Activated naive CD4-positive, alpha-beta T cell treated with Interleukin-2 at 50 U/mL for 16 hours (primary cell): ENCODE measurements around the gene PARVA.

ENCODE experiments used
- DNase-seq: peaks from one replicate; pipeline ENCODE4 v3.0.0-alpha.2; 2020

PARVA gene

GRCh38 chr11:12377824-12378593, 638 bp downstream of the PARVA start:
- no peak for DNase-seq

DNA sequence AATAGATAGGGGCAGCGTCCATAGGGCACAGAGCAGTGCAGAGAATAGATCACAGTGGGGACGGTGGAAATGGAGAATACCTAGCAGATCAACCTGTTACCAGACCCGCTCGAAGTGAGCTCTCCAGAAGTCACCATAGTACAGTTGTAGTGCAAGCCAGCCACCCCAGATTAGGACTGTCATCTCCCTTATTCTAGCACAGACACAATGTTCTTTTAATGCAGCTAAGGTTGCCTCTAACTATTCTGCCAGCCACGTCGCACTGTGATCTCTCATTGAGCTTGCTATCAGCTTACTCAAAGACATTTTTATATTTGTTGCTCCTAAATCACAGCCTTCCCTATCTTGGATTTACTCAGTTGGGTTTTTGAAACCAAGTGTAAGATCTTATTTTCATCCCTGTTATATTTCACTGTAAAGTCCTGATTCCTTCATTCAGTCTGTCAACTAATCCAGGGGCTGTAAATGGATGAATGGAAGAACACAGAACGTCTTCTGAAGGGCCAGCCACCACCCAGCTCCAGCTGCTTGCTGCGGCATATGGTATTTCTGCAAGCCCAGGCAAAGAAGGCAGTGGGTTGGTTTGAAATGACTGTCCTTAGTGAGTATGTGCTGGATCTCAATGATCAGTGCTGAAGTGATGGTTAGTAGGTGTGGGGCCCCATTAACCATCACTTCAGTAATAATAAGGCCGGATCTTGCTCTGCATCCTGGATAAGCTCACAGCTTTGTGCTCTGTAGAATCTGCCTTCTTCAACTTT, 3.4 kb downstream of the PARVA start:
- DNase-seq: no peak

- DNase-seq: no peak
These were observed 4.5 kb downstream of the PARVA start for GRCh38 chr11:12381875-12382274.

- no peak for DNase-seq
These were observed 5.1 kb downstream of the PARVA start for GRCh38 chr11:12382451-12382850.

GRCh38 chr11:12386309-12386708, 8.9 kb downstream of the PARVA start:
- no peak for DNase-seq

- DNase-seq: no peak
These were observed 9.4 kb downstream of the PARVA start for GRCh38 chr11:12386745-12387144.

- DNase-seq: no peak
These were observed 10.8 kb downstream of the PARVA start for GRCh38 chr11:12388173-12388572.

DNA sequence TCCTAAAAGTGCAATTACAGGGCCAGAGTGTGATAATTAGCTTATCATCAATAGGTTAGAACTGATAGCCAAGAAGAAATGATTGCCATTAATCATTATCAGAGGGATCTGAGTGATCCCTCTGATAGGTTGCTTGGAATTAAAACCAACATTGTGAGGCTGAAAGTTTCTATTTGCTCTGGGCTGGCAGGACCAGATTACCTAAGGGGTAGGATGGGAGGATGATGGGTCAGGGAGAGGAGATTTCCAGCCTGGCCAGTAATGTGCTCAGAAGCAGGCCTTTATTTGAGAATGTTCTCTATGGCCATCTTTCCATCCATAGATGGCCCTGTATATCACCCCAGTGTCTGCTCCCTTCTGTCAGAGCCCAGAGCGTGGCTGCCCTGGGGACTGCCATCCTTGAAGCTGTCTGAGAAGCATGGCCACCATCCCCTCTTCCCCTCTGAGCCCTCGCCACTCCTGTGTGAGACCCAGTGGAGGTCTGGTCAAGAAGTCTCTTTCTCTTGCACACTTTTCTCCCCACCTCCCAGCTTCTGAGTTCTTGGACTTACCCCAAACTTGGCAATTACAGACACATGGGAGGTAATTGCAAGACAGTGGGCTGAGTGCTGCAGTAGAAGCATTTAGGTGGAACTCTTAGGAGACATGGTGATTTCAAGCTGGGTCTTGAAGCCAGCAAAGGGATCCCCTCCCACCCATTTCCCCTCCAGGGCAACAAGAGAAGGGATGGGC, 11.7 kb downstream of the PARVA start:
- no peak for DNase-seq

DNA sequence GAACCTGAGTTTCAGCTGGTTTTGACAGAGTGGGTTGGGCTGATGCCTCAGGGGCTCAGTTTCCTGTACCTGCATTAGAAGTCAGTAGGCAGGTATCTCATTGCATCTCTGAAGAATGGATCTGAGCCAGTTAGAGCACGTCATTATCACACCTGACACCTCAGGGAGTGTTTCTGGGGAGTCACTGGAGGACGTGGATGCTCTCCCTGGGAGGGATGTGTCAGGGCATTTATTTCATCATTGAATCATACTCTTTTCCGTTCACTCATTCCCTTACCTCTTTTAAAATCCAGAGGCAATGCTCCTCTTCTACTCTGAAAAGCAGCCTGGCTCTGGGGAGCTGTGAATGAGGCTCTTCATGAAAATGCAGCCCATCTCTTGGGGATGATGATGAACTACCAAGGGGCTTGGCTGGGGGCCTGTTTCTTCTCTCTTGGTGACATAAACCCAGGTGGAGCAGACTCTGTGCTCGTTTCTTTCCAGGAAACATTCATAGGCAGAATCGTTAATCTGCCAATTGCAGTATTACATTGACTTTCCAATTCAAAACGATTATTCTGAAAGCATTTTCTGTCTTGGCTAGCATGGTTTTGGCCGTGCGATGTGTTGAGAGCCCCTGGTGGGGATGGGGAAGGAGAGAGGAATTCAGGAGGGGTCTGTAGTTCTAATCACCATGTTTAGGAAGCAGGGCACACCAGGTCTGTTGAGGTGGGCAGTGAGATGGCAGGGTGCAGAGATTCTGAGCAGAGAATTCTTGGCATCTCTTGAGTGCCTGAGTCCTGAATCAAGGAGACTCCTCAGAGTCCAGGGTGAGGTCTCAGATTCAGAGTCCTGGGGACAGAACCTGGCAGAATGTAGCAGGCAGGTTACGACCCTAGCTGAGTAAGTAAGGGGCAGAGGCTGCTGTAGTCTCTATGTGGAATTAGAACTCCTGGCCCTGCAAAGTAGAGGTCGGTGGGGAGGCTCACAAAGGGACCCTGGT, 12.6 kb downstream of the PARVA start:
- DNase-seq: no peak

- no peak for DNase-seq
These were observed 13.3 kb downstream of the PARVA start for GRCh38 chr11:12390687-12391110.

DNA sequence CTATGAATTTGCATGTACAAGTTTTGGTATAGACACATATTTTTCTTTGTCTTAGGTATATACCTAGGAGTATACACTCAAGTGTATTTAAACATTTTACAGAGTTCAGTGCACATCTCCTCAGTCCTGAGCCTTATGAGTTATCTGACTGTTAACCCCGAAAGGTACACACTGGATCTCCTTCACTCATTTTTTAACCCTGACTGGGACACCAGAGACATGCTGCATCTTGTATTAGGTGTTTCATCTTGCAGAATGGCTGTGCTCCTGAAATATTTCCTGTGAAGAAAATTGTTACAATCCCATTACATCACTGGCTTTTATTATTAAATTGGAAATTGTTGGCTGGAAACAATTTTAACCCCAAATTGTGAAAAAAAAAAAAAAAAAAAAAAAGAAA, 15.3 kb downstream of the PARVA start:
- no peak for DNase-seq

DNA sequence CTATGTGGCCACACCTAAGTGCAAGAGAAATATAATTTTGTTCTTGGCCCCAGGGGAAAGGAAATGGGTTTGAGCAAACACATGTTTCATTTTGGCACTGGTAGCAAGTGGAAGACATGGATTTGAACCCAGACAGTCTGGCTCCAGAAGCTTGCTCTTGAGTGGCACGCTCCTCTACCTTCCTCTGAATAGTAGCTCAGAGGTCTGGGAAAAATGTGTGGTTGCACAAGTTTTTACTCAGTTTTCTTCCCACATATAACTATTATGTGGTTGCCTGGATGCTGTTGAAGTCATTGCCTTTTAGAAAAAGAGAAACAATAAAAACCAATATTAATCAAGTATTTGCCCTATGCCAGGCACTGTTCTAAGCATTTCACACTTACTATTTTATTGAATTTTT, 16.3 kb downstream of the PARVA start:
- DNase-seq: no peak

GRCh38 chr11:12394601-12395000, 17.2 kb downstream of the PARVA start:
- no peak for DNase-seq

GRCh38 chr11:12395333-12395732, 18.0 kb downstream of the PARVA start:
- no peak for DNase-seq

DNA sequence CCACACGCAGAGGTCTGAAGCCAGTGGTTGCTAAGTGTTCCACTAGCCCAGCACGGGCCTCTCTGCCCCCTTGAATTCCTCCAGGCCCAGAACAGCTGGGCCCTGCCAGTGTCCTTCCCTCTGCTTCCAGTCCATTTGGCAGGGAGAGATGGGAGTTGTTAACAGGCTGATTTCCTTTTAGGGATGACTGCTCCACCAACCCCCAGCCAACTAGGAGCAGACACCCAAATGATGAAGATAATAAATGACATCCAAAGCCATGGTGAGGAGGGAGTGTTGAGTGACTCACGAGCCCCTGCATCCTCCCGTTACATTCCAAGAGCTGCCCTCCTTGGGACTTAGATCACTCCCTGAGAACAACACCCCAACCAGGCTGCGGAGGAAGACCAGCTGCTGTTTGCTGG, 20.6 kb downstream of the PARVA start:
- no peak for DNase-seq

DNA sequence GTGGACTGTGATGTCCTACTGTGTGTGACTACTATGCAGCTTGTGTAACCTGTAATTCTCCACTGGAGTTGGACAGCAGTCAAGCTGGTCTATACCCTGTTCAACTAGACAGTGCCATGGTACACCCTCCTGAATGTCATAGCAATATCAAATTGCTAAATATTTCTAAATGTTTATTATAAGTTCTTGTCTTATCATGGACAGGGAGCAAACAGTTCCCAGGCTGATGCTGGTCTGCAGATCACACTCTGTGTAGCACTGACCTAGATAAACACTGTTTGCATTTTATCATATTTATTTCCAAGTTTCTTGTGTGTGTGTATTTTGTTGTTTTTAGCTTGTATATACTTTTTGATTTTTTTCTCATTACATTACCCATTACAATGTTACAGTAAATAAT, 22.0 kb downstream of the PARVA start:
- DNase-seq: no peak

DNA sequence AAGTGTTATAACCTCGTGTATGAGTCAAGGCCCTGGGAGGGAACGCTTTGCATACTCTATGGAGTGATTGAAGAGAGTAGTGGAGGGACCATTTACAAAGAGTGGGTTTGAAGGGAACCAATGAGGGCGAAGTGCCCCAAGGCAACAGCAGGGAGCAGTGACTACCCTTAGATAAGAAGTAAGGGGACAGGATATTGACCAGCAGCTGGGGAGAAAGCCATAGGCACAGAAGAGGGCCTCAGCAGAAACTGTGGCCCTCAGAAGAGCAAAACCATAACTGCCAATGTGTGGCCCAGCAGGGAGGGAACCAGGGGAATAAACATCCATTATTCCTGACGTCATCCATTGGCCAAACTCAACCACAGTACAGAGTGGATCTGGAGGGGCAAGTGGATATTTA, 24.7 kb downstream of the PARVA start:
- DNase-seq: no peak

GRCh38 chr11:12402691-12403120, 25.3 kb downstream of the PARVA start:
- no peak for DNase-seq

- no peak for DNase-seq
These were observed 26.0 kb downstream of the PARVA start for GRCh38 chr11:12403122-12403996.

- DNase-seq: no peak
These were observed 26.6 kb downstream of the PARVA start for GRCh38 chr11:12403997-12404350.

GRCh38 chr11:12404436-12404835, 27.1 kb downstream of the PARVA start:
- no peak for DNase-seq
